Fibroblast of lung (primary cell): Measurements from ENCODE around the gene B3GNT2. TPM values are rescaled to one million over a fixed set of nuclear protein-coding genes. Genes with fewer than 3 reads are reported as not detected.
"Not testable (repeated sequence)": the region's sequence is repeated elsewhere in the genome, so short reads cannot be mapped to it uniquely, and the experiment has no call there.

Experiments used
- DNase-seq, 2 donors: peaks; one replicate each; pipeline versions ENCODE4 v3.0.0 to v3.0.0-alpha.2; 2010; ENCODE audit warnings: low read depth in 2 of 2
- H2AFZ ChIP-seq: 2 replicates; pipeline ENCODE4 v1.5.1; 2012; ENCODE audit warnings: low read length, control low read depth, inconsistent platforms
- H3K27ac ChIP-seq: 2 replicates; pipeline ENCODE4 v1.5.1; 2011; ENCODE audit warnings: low read length, control low read depth; ENCODE audit not compliant: insufficient read depth
- H3K27me3 ChIP-seq: 2 replicates; pipeline ENCODE4 v1.5.1; 2011; ENCODE audit warnings: mild to moderate bottlenecking, low read length; ENCODE audit not compliant: control insufficient read depth, insufficient read depth
- H3K36me3 ChIP-seq: 2 replicates; pipeline ENCODE4 v1.5.1; 2011; ENCODE audit warnings: low read length; ENCODE audit not compliant: control insufficient read depth, insufficient read depth
- H3K4me1 ChIP-seq: 2 replicates; pipeline ENCODE4 v1.5.1; 2011; ENCODE audit warnings: low read length; ENCODE audit not compliant: control insufficient read depth, insufficient read depth; ENCODE audit errors: extremely low read depth
- H3K4me2 ChIP-seq: 2 replicates; pipeline ENCODE4 v1.5.1; 2011; ENCODE audit warnings: low read length, control low read depth; ENCODE audit not compliant: insufficient read depth; ENCODE audit errors: extremely low read depth
- H3K4me3 ChIP-seq, 4 experiments: fragments of 200-600 bp in 1 of 4; sonication (generic) in 1 of 4; replicated peaks in 1 of 4; 2 replicates each; pipeline ENCODE4 v1.5.1; 2011 to 2016; ENCODE audit warnings: low read length in 4 of 4, low read depth in 3 of 4, mild to moderate bottlenecking in 3 of 4, control low read depth in 2 of 4, inconsistent platforms in 1 of 4, mixed read lengths in 1 of 4; ENCODE audit not compliant: insufficient read depth in 1 of 4; ENCODE audit errors: control extremely low read depth in 1 of 4
- H3K79me2 ChIP-seq: 2 replicates; pipeline ENCODE4 v1.5.1; 2012; ENCODE audit warnings: mild to moderate bottlenecking, low read length, inconsistent platforms; ENCODE audit not compliant: control insufficient read depth, insufficient read depth
- H3K9ac ChIP-seq: 2 replicates; pipeline ENCODE4 v1.5.1; 2011; ENCODE audit warnings: mild to moderate bottlenecking, low read length, control low read depth; ENCODE audit not compliant: insufficient read depth
- H3K9me3 ChIP-seq: 2 replicates; pipeline ENCODE4 v1.5.1; 2012; ENCODE audit warnings: low read depth, low read length; ENCODE audit not compliant: control insufficient read depth, insufficient read depth
- H4K20me1 ChIP-seq: 2 replicates; pipeline ENCODE4 v1.5.1; 2011; ENCODE audit warnings: low read length; ENCODE audit not compliant: control insufficient read depth, insufficient read depth; ENCODE audit errors: extremely low read depth
- CTCF ChIP-seq, 2 donors: IDR thresholded peaks in 1 of 2; conservative IDR thresholded peaks in 1 of 2; 1 replicate in 1 of 2; 2 replicates in 1 of 2; pipeline ENCODE4 v1.5.1; 2011 to 2012; ENCODE audit warnings: low read length in 2 of 2, control low read depth in 1 of 2, inconsistent platforms in 1 of 2, low read depth in 1 of 2, mild to moderate bottlenecking in 1 of 2
- EZH2 ChIP-seq: IDR thresholded peaks from 2 replicates; pipeline ENCODE4 v1.5.1; 2012; ENCODE audit warnings: low read length, control low read depth, mild to moderate bottlenecking; ENCODE audit errors: missing control alignments
- polyA plus RNA-seq, 2 donors: library from polyadenylated mRNA; depleted of rRNA in 1 of 2; stranded (reverse) in 1 of 2; unstranded in 1 of 2; fragments of >200 nt; gene quantifications; 2 replicates each; pipeline ENCODE4 v1.2.1, GENCODE V29; 2011 to 2012; ENCODE audit warnings: missing spikeins in 1 of 2
- total RNA-seq: library from RNA; depleted of rRNA; stranded (reverse); fragments of >200 nt; gene quantifications from 2 replicates; pipeline ENCODE4 v1.2.1, GENCODE V29; 2014

B3GNT2 gene
- total and polyA plus RNA-seq, 2 donors (not counting 1 experiment from before 2014, with no cell fraction given) = 13.0 to 13.4 TPM

- Histone ChIP-seq H3K9me3 (no peaks in the 10 kb centered on the region), H4K20me1 (no peaks in the 10 kb centered on the region), H3K36me3 (no peaks in the 10 kb centered on the region), H3K27ac (no peak overlapping the region), H3K4me3 (peak overlapping the region; percentile 75 to 95 (median 94)), H3K79me2 (peaks cover 20% of the 10 kb centered on the region), H3K4me2 (peak overlapping the region; percentile 71), H3K27me3 (no peaks in the 10 kb centered on the region), H3K4me1 (peaks cover 2% of the 10 kb centered on the region), H3K9ac (peak overlapping the region; percentile 45), H2AFZ (no peak overlapping the region)
- TF ChIP-seq CTCF (conservative IDR thresholded peaks at IDR 0.05 in 1 of 2, IDR thresholded peaks at IDR 0.05 in 1 of 2; ENCODE audit: low read depth in 1 of 2, low read length in 2 of 2) (no peak), EZH2 (no peak)
- no peak for DNase-seq
Measured at GRCh38 chr2:62197011-62197924, 1.4 kb downstream of the B3GNT2 start.

GRCh38 chr2:62197925-62198633, 2.2 kb downstream of the B3GNT2 start:
- Histone ChIP-seq H3K9ac (no peak overlapping the region), H3K4me1 (peaks cover 2% of the 10 kb centered on the region), H3K27ac (no peak overlapping the region), H3K4me2 (peak overlapping the region; percentile 71), H3K27me3 (no peaks in the 10 kb centered on the region), H2AFZ (no peak overlapping the region), H3K36me3 (no peaks in the 10 kb centered on the region), H3K9me3 (no peaks in the 10 kb centered on the region), H3K79me2 (peaks cover 24% of the 10 kb centered on the region), H3K4me3 (peak overlapping the region; percentile 75 to 95 (median 94)), H4K20me1 (no peaks in the 10 kb centered on the region)
- no peak for TF ChIP-seq CTCF (conservative IDR thresholded peaks at IDR 0.05 in 1 of 2, IDR thresholded peaks at IDR 0.05 in 1 of 2; ENCODE audit: low read depth in 1 of 2, low read length in 2 of 2)
- TF ChIP-seq EZH2 = no peak
- DNase-seq = no peak

GRCh38 chr2:62198854-62199253, 2.9 kb downstream of the B3GNT2 start:
- H3K27me3 ChIP-seq, H4K20me1 ChIP-seq, H3K36me3 ChIP-seq, DNase-seq, H2AFZ ChIP-seq, H3K4me3 ChIP-seq, H3K4me1 ChIP-seq, H3K4me2 ChIP-seq, H3K9me3 ChIP-seq, H3K27ac ChIP-seq, H3K9ac ChIP-seq: not testable (repeated sequence)
- H3K79me2 ChIP-seq = peaks cover 26% of the 10 kb centered on the region
